ENCODE measurements around the gene PLCL2. TPM values are rescaled to one million over a fixed set of nuclear protein-coding genes. Genes with fewer than 3 reads are reported as not detected.

The PLCL2 gene
- total and polyA plus RNA-seq, 10 of the 15 experiments (the other 5 are each of a cell fraction or from before 2014, with no cell fraction given) = 7.5 to 37.3 (median 21.7) TPM

- no peak for TF ChIP-seq NFYA (IDR thresholded peaks at IDR 0.05; ENCODE audit: borderline replicate concordance, low read depth, low read length)
- TF ChIP-seq CHD1 (IDR thresholded peaks at IDR 0.05; ENCODE audit: low read depth, low read length) = no peak
- no peak for TF ChIP-seq NFIC (IDR thresholded peaks at IDR 0.05; ENCODE audit: low read depth, low read length)
- TF ChIP-seq ESRRA (IDR thresholded peaks at IDR 0.05; ENCODE audit: low read length) = no peak
- TF ChIP-seq ZBED1 (IDR thresholded peaks at IDR 0.05; ENCODE audit: borderline replicate concordance) = no peak
- no peak for TF ChIP-seq ZBTB11 (CRISPR knock-in tag; IDR thresholded peaks at IDR 0.05)
- no peak for TF ChIP-seq RB1 (IDR thresholded peaks at IDR 0.05; ENCODE audit: borderline replicate concordance)
- TF ChIP-seq NFXL1 (IDR thresholded peaks at IDR 0.05; ENCODE audit: borderline replicate concordance) = no peak
- no peak for TF ChIP-seq RBBP5 (conservative IDR thresholded peaks at IDR 0.05)
- TF ChIP-seq NKRF (conservative IDR thresholded peaks at IDR 0.05) = no peak
Observed at GRCh38 chr3:17122758-17123157, 238.0 kb downstream of the PLCL2 start (continued).

Data from GM12878 (cell line).